Upper lobe of left lung (tissue), 6 donors: ENCODE data around the gene CD58. TPM values are rescaled to one million over a fixed set of nuclear protein-coding genes. Genes with fewer than 3 reads are reported as not detected.

ENCODE experiments used
- ATAC-seq, 2 donors: fragments of 200-7000 bp; cut with Tn5 transposase; one replicate each; pipeline ENCODE4 v1.9.1; 2022; ENCODE audit warnings: mild to moderate bottlenecking in 2 of 2, moderate library complexity in 2 of 2; ENCODE audit not compliant: low FRiP score in 2 of 2
- DNase-seq, 2 donors: peaks; one replicate each; pipeline ENCODE4 v3.0.0-alpha.2; 2019 to 2020
- H3K27ac ChIP-seq, 4 donors: fragments of 200-600 bp; sonication (generic); one replicate each; pipeline ENCODE4 v1.5.1; 2016 to 2019
- H3K27me3 ChIP-seq, 4 donors: fragments of 200-600 bp; sonication (generic); one replicate each; pipeline ENCODE4 v1.5.1; 2017 to 2019
- H3K36me3 ChIP-seq, 4 donors: fragments of 200-600 bp; sonication (generic); one replicate each; pipeline ENCODE4 v1.5.1; 2016 to 2019
- H3K4me1 ChIP-seq, 4 donors: fragments of 200-600 bp; sonication (generic); one replicate each; pipeline ENCODE4 v1.5.1; 2018 to 2019
- H3K4me3 ChIP-seq, 4 donors: fragments of 200-600 bp; sonication (generic); one replicate each; pipeline ENCODE4 v1.5.1; 2017 to 2019; ENCODE audit warnings: mild to moderate bottlenecking in 2 of 4, moderate library complexity in 1 of 4
- H3K9me3 ChIP-seq, 4 donors: fragments of 200-600 bp; sonication (generic); one replicate each; pipeline ENCODE4 v1.5.1; 2018 to 2019
- EP300 ChIP-seq, 4 donors: sonication (generic); formaldehyde crosslinking; IDR thresholded peaks; one replicate each; pipeline ENCODE4 v1.5.1; 2017; ENCODE audit warnings: antibody characterized with exemption in 4 of 4, control low read depth in 2 of 4
- POLR2A ChIP-seq, 4 donors: fragments of 450-650 bp; IDR thresholded peaks; one replicate each; pipeline ENCODE4 v1.5.1; 2016 to 2017; ENCODE audit warnings: antibody characterized with exemption in 4 of 4, mild to moderate bottlenecking in 2 of 4
- POLR2AphosphoS5 ChIP-seq, 2 donors: sonication (generic); formaldehyde crosslinking; IDR thresholded peaks; one replicate each; pipeline ENCODE4 v1.5.1; 2017; ENCODE audit warnings: antibody characterized with exemption in 2 of 2
- WGBS, 2 donors: methylation state at CpG; one replicate each; pipeline ENCODE4 v1.1.5; 2017 to 2018; 5-methylcytosine and 5-hydroxymethylcytosine counted together
- total RNA-seq, 6 donors: library from RNA; depleted of rRNA in 4 of 6; stranded (reverse); fragments of >200 nt in 4 of 6; gene quantifications; one replicate each; pipeline versions ENCODE4 v1.1.0 to v1.2.1, GENCODE V29; 2016 to 2021
- TF ChIP-seq, protein P1 (sequence below), 6 experiments: fragments of 450-650 bp in 4 of 6; fragments of 200-600 bp in 2 of 6; sonication (generic) in 2 of 6; IDR thresholded peaks; one replicate each; pipeline ENCODE4 v1.5.1; 2016 to 2019; ENCODE audit warnings: antibody characterized with exemption in 6 of 6
- donor health status: DM: no; HTN: no; CAD: no; lungs with moderate emphysema.
- donor health status: DM: no; HTN: yes; CAD: no; lungs with severe emphysema.

The CD58 gene
- total RNA-seq, 6 donors from 2014 or later, result 17.8 to 52.0 (median 32.4) TPM

DNA sequence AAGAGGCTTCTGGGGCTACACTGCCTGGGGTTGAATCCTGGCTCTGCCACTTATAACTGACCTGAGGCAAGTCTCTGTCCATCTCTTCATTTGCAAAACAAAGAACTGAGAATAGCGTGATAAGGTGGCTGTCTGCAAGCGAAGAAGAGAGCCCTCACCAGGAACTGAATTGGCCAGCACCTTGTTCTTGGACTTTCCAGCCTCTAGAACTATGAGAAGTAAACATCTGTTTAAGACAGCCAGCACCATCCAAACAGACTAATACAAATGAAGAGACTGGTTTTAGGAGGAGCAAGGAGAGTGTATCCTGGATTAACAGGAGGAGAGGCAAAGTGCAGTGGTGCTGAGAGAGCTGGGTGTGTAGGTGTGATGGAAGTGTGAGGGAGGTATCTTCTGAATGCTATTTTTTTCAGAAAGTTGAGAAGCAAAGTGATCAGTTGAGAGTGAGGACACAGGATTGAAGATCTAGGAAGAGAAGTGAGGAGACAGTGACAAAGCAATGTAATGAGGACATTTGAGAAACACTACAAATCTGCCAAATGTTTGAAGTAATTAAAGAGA lies 59.3 kb downstream of the CD58 start:
- Histone ChIP-seq H3K4me1 (peaks cover 16 to 36% (median 18%) of the 10 kb centered on the region in 4 donors), H3K27me3 (no peaks in the 10 kb centered on the region), H3K36me3 (no peaks in the 10 kb centered on the region), H3K27ac (no peak overlapping the region), H3K4me3 (no peak overlapping the region), H3K9me3 (no peaks in the 10 kb centered on the region)
- DNase-seq (no peak), ATAC-seq (no peak)
- 96% methylated on average over 2 of the region's 2 CpGs for WGBS, 2 donors
- no peak for TF ChIP-seq POLR2A (IDR thresholded peaks at IDR 0.05)
- TF ChIP-seq EP300 (IDR thresholded peaks at IDR 0.05), result no peak
- TF ChIP-seq POLR2AphosphoS5 (IDR thresholded peaks at IDR 0.05), result no peak
- TF ChIP-seq, protein P1, sequence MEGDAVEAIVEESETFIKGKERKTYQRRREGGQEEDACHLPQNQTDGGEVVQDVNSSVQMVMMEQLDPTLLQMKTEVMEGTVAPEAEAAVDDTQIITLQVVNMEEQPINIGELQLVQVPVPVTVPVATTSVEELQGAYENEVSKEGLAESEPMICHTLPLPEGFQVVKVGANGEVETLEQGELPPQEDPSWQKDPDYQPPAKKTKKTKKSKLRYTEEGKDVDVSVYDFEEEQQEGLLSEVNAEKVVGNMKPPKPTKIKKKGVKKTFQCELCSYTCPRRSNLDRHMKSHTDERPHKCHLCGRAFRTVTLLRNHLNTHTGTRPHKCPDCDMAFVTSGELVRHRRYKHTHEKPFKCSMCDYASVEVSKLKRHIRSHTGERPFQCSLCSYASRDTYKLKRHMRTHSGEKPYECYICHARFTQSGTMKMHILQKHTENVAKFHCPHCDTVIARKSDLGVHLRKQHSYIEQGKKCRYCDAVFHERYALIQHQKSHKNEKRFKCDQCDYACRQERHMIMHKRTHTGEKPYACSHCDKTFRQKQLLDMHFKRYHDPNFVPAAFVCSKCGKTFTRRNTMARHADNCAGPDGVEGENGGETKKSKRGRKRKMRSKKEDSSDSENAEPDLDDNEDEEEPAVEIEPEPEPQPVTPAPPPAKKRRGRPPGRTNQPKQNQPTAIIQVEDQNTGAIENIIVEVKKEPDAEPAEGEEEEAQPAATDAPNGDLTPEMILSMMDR (IDR thresholded peaks at IDR 0.05), result no peak

DNA sequence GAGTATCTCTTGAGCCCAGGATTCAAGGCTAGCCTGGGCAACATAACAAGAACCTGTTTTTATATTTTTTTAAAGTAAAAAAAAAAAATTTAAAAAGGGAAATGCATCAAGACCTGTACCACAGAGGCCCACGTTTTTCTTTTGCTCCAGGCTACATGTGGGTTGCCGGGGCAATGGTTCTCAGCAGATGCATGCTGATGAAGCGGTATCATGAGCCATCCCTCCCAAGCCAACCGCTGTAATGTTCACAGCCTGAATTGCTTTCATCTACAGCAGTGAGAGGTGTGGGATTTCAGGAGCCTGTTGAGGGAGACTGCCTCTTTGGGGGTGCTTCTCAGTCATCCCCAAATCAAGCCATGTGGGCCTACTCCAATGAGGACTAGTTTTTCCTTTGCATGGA lies 60.5 kb downstream of the CD58 start:
- H3K36me3 ChIP-seq, result no peaks in the 10 kb centered on the region
- no peak overlapping the region for H3K4me3 ChIP-seq
- H3K9me3 ChIP-seq, result no peaks in the 10 kb centered on the region
- no peak for DNase-seq
- H3K4me1 ChIP-seq, result peaks cover 8 to 28% (median 17%) of the 10 kb centered on the region in 4 donors
- peak overlapping the region in 1 of 4 donors; percentile 55 for H3K27ac ChIP-seq
- 77 to 87% methylated on average over 4 of the region's 4 CpGs for WGBS, 2 donors
- H3K27me3 ChIP-seq, result no peaks in the 10 kb centered on the region
- TF ChIP-seq POLR2AphosphoS5 (IDR thresholded peaks at IDR 0.05), result no peak
- no peak for ATAC-seq

DNA sequence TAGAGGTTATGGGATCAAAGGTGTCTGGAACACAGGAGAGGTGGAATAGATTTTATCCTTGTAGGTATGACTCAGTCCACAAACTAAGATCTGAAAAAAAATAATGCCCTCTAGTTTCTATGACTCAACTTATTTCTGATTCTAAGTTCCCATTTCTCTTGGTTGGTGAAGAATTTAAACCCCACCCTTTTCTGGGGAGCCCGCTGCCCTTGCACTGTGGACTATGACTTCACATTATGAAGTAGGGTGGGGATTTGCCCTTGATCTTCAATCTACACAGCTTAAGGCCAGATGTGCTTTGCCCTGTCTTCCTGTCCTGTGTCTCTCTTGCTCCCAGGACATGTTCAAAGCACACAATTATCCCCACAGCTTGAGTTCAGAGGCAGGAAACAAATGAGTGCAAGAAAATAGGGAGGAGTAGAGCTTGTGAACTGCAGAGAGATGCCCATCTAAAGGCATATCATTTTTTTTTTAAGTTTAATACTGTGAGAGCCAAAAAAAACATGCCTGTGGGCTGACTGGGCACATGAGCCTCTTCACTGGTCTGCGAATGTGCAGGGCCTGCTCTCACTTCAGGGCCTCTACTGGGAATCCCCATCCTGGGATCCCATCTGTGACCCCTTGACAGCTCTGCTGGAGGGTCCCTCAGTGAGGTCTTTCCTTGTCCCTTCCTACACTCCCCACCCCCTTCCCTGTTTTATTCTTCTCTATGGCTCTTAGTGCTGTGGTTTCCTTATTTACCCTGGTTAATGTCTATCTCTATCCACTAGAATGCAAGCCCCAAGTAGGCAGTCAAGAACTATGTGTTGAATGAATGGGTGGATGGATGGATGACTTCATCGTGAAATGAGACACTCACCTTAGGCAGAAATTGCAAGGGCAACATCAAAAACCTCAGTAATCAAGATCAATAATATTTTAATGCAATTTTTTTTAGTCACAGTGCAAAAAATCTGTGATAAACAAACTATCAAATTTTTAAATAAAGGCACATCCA lies 61.5 kb downstream of the CD58 start:
- H3K9me3 ChIP-seq, result no peaks in the 10 kb centered on the region
- no peak for DNase-seq
- peaks cover 9 to 27% (median 15%) of the 10 kb centered on the region in 4 donors for H3K4me1 ChIP-seq
- 69 to 74% methylated on average over 3 of the region's 3 CpGs for WGBS, 2 donors
- H3K27me3 ChIP-seq, result no peaks in the 10 kb centered on the region
- H3K4me3 ChIP-seq, result no peak overlapping the region
- peak in 1 of 2 donors; percentile 69 for ATAC-seq
- peak overlapping the region; percentile 49 to 66 (median 50) for H3K27ac ChIP-seq
- TF ChIP-seq POLR2A (IDR thresholded peaks at IDR 0.05), result no peak
- TF ChIP-seq, protein P1 (IDR thresholded peaks at IDR 0.05), result no peak
- no peaks in the 10 kb centered on the region for H3K36me3 ChIP-seq

DNA sequence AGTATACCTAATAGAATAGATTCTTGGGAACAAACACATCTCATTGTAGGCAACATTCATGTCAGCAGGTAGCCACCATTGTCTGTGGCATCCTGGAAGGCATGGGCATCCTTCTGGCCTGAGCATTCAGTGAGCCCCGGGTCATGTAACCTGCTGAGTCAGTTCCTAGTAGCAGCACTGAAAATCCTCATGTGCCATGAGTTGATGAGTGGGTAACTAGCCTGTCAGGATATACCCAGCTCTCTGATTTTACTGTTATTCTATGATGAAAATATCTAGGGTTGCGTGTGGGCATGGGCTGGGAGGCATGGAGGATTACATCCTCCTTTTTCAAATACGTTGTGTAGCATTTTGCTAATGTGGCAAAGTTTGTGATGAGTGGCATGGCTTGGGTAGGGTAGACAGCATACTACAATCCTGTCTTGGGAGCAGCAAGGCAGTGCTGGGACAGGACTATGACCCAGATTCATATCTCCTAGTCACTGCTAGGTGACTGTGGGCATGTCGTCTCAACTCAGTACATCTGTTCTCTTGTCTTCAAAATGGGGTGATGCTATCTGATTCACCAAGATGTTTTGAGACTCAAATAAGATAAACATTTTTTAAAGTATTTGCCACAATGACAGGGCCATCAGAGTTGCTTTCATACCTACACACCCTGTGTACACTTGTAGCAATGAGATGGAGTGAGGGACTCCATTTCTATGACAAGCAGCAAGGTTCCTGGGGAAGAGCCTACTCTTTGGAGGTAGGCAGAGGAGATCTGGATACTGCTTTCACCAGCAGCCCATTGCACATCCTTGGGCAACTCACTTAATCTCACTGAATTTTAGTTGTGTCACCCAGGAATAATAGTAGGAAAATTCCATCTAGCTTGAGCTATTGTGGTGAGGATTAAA lies 62.5 kb downstream of the CD58 start:
- ATAC-seq (no peak), DNase-seq (no peak)
- Histone ChIP-seq H3K36me3 (peaks cover 0 to 2% (median 0%) of the 10 kb centered on the region in 4 donors), H3K27ac (peak overlapping the region; percentile 49 to 66 (median 50)), H3K4me1 (peaks cover 14 to 34% (median 17%) of the 10 kb centered on the region in 4 donors), H3K9me3 (no peaks in the 10 kb centered on the region), H3K4me3 (no peak overlapping the region), H3K27me3 (no peaks in the 10 kb centered on the region)
- TF ChIP-seq, protein P1 (IDR thresholded peaks at IDR 0.05), result no peak
- no peak for TF ChIP-seq POLR2A (IDR thresholded peaks at IDR 0.05)
- TF ChIP-seq POLR2AphosphoS5 (IDR thresholded peaks at IDR 0.05), result no peak
- no peak for TF ChIP-seq EP300 (IDR thresholded peaks at IDR 0.05)
- WGBS, 2 donors, result 66 to 75% methylated on average over 4 of the region's 4 CpGs
